A549 (cell line): ENCODE measurements around the gene HDAC1.

Experiments
- BCL3 ChIP-seq: fragments of >200 bp; sonication (Bioruptor Twin); formaldehyde crosslinking; IDR thresholded peaks from 3 replicates; pipeline ENCODE4 v1.6.1; 2016
- CBX2 ChIP-seq: fragments of 200-600 bp; sonication (generic); IDR thresholded peaks from 2 replicates; pipeline ENCODE4 v1.6.1; 2016; ENCODE audit warnings: low read depth, mild to moderate bottlenecking, borderline replicate concordance
- EHMT2 ChIP-seq: fragments of 200-600 bp; sonication (generic); IDR thresholded peaks from 2 replicates; pipeline ENCODE4 v1.6.1; 2016; ENCODE audit warnings: antibody characterized with exemption, low read depth, mild to moderate bottlenecking, moderate library complexity
- EP300 ChIP-seq, 2 experiments: fragments of >200 bp; sonication (Bioruptor Twin); formaldehyde crosslinking; IDR thresholded peaks; 2 replicates in 1 of 2; 3 replicates in 1 of 2; pipeline ENCODE4 v1.6.1; 2016 to 2017
- HDAC2 ChIP-seq: fragments of 200-600 bp; sonication (generic); IDR thresholded peaks from 2 replicates; pipeline ENCODE4 v1.6.1; 2016
- POLR2A ChIP-seq: IDR thresholded peaks from 2 replicates; pipeline ENCODE4 v1.6.1; 2012; ENCODE audit warnings: mild to moderate bottlenecking, low read length
- POLR2AphosphoS2 ChIP-seq: conservative IDR thresholded peaks from 2 replicates; pipeline ENCODE4 v1.6.1; 2012; ENCODE audit warnings: low read length, improper control_type of control experiment, inconsistent platforms
- RAD21 ChIP-seq, 2 experiments: fragments of >200 bp in 1 of 2; sonication (Bioruptor Twin) in 1 of 2; formaldehyde crosslinking in 1 of 2; IDR thresholded peaks in 1 of 2; conservative IDR thresholded peaks in 1 of 2; 2 replicates in 1 of 2; 3 replicates in 1 of 2; pipeline ENCODE4 v1.6.1; 2012 to 2018; ENCODE audit warnings: inconsistent platforms in 1 of 2
- REST ChIP-seq: fragments of 200-600 bp; sonication (generic); IDR thresholded peaks from 2 replicates; pipeline ENCODE4 v1.6.1; 2016; ENCODE audit warnings: antibody characterized with exemption, mild to moderate bottlenecking, moderate library complexity
- RFX5 ChIP-seq: fragments of 450-650 bp; IDR thresholded peaks from 2 replicates; pipeline ENCODE4 v1.7.1; 2014; ENCODE audit warnings: antibody characterized with exemption, mild to moderate bottlenecking, moderate library complexity
- SMC3 ChIP-seq: fragments of >200 bp; sonication (Bioruptor Twin); formaldehyde crosslinking; IDR thresholded peaks from 3 replicates; pipeline ENCODE4 v1.6.1; 2018; ENCODE audit warnings: inconsistent platforms
- TFCP2L1 ChIP-seq: fragments of 250-450 bp; sonication (Bioruptor Pico); IDR thresholded peaks from 2 replicates; pipeline ENCODE4 v1.5.0; 2021; ENCODE audit warnings: mild to moderate bottlenecking
- ZFP36 ChIP-seq: fragments of 450-650 bp; IDR thresholded peaks from 2 replicates; pipeline ENCODE4 v1.6.1; 2014; ENCODE audit warnings: borderline replicate concordance; ENCODE audit not compliant: partially characterized antibody
- TF ChIP-seq, protein P1 (sequence below): fragments of >200 bp; sonication (Bioruptor Twin); formaldehyde crosslinking; IDR thresholded peaks from 3 replicates; pipeline ENCODE4 v1.5.1; 2016

DNA sequence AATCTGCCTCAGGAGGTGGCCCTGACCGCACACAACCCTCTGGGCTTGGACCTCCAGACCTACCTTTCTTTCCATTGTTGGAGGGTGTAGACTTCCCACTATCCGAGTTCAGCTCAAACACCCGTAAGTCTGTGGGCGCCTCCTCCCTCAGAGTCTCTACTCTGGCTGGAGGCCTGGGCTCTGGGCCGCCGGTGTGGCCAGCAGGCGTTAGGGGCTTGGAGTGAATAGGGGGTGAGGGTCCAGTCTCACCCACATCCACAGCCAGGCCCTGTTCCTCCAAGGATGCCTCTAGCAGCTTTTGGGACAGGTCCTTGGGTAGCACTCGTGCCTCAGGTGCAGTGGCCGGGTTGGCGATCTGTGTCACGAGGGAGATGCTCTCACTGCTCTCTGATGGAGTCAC lies 84.3 kb downstream of the HDAC1 start:
- TF ChIP-seq BCL3 (no peak), RAD21 (conservative IDR thresholded peaks at IDR 0.05 in 1 of 2, IDR thresholded peaks at IDR 0.05 in 1 of 2) (no peak), EP300 (IDR thresholded peaks at IDR 0.05) (no peak), TFCP2L1 (CRISPR knock-in tag) (no peak), POLR2A (no peak), HDAC2 (no peak), CBX2 (no peak), REST (no peak), EHMT2 (no peak), ZFP36 (no peak), SMC3 (no peak), POLR2AphosphoS2 (no peak), RFX5 (no peak)
- TF ChIP-seq, protein P1, sequence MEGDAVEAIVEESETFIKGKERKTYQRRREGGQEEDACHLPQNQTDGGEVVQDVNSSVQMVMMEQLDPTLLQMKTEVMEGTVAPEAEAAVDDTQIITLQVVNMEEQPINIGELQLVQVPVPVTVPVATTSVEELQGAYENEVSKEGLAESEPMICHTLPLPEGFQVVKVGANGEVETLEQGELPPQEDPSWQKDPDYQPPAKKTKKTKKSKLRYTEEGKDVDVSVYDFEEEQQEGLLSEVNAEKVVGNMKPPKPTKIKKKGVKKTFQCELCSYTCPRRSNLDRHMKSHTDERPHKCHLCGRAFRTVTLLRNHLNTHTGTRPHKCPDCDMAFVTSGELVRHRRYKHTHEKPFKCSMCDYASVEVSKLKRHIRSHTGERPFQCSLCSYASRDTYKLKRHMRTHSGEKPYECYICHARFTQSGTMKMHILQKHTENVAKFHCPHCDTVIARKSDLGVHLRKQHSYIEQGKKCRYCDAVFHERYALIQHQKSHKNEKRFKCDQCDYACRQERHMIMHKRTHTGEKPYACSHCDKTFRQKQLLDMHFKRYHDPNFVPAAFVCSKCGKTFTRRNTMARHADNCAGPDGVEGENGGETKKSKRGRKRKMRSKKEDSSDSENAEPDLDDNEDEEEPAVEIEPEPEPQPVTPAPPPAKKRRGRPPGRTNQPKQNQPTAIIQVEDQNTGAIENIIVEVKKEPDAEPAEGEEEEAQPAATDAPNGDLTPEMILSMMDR = no peak
